GM18873 (cell line): ENCODE measurements around the gene RNASE13.
"Not testable (repeated sequence)": the region's sequence is repeated elsewhere in the genome, so short reads cannot be mapped to it uniquely, and the experiment has no call there.

Experiments used
- ATAC-seq: cut with Tn5 transposase; IDR thresholded peaks from one replicate; pipeline ENCODE4 v1.9.1; 2021; ENCODE audit warnings: mild to moderate bottlenecking, moderate library complexity, moderate number of reproducible peaks; ENCODE audit not compliant: unreplicated experiment, low FRiP score

RNASE13 gene

DNA sequence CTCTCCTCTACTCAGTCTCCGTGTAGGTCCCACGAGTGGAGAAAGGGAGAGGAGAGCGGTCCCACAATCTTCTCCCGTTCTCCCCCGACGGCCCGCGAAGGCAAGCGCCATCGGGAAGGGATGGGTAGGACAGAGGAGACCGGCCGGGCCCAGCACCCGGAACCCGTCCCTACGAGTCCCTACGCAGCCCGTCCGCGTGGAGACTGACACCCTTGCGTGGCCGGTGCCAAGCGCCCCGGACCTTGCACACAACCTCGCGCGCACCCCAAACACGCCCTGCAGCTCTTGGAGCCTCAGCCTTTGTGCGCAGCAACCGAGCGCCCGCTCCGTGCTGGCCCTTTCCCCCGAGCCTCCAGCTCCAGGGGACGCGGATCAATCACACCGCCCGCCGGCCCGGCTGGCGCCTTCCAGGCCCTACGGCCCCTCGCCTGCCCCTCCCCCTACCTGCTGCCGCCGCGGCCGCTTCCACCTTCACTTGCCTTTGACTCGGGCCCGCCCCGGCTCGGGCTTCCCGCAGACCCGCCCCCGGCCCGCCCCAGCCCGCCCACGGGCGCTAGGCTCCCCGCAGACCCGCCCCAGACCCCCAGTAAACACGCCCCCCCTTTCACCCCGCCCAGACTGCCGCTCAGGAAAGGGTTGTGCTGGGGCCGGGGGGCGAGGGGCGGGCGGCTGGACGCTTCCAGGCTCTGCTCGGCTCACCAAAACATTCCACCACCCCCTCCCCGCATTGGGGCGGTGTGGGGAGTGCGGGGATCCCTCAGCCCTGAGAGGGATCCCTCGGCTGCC, 9.8 kb downstream of the RNASE13 start, which contains the start of gene NDRG2:
NDRG2 (minus strand) TSS at position 477 of the 786 bp plus-strand sequence. CDS start 1,746 bp downstream, outside the sequence.
- ATAC-seq = no peak

DNA sequence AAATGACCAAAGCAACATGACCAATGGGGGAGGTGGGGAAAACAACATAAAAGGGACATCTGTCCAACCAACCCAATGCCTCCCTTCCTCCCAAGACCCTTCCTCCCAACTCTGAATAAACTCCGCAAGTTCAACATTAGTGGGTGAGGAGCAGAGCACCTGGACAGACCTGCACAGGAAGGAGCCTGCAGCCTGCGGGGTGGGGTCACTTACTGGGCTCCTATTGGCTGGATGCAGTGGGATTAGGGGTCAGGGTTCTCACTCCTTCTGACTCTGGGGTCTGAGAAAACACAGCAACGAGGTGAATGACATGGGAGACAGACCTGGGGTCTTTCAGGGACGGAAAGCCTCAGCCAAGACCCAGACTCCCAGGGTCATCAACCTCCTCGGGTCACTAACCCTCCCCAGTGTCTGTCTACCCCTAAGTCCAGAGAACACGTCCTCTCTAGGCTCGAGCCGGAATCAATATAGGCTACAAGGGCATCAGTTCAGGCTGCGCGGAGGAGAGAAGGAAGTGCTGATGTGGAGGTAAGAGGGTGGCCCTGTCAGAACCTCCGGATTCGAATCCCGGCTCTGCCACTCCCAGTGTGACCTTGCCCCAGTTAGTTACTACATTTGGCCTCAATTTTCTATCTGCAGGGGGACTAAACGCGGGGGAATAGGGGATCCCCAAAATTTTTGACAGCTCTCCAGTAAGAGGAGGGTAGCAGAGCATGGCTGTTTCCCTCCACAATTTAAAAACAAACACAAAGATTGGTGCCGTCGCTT, 10.6 kb downstream of the RNASE13 start:
- ATAC-seq = no peak

DNA sequence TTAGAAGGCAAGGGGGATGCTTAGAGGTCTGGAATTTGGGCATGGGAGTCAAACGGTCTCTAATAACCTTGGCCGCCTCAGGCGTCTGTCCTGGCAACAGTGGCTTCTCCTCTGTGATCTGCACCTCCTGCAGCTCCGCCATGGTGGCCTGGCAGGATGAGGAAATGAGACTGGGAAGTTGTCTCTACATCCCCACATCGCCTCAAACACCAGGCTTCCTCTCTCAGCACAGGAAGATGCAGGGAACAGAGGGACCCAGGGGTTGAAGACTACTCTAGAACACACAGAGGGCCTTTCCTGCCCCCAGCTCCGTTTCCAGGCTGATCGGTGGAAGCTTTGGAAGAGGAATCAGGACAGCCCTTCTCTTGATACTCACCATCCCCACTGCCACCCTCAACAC, 11.4 kb downstream of the RNASE13 start:
- ATAC-seq = no peak

DNA sequence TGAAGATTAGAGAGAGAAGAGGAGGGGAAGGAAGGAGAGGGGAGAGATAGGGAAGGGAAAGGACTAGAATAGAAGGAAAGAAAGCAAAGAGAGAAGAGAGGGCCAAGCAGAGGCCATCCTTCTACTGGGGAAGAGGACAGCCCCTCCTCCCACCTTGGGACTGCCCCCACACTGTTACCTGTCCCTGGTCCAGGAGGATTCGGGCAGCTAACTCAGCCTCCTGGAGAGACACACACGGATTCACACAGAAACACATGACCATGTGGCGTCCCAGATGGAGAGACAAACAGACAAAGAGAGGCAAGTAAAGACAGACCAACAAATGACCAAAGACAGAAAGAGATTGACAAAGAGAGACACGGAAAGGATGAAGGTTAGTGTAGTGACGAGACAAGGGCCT, 11.9 kb downstream of the RNASE13 start:
- ATAC-seq = no peak

DNA sequence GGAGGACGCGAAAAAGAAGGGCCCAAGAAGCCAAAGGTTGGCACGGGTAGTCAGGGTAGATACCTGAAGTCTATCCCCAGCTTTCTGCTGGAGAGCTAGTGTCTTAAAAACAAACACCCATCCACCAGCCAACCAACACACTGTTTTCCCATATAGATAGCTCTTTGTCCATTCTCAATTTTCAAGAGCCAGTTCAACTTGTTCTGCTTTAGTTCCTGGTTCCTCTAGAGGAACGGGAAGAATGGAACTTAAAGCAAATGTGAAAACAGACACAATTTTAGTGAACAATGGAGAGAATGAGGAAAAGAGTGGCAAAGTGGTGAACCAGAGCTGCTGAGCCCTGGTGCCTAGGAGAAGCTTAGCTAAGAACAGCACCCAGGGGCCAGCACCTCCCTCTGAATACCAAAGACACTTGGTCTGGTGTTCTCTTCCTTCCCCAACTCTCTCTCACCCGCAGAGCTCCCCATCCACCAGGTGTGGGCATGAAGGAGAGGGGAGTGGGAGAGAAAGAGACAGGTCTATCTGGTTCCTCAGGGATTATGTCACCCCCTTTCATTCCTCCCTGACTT, 13.5 kb downstream of the RNASE13 start:
- ATAC-seq = no peak

DNA sequence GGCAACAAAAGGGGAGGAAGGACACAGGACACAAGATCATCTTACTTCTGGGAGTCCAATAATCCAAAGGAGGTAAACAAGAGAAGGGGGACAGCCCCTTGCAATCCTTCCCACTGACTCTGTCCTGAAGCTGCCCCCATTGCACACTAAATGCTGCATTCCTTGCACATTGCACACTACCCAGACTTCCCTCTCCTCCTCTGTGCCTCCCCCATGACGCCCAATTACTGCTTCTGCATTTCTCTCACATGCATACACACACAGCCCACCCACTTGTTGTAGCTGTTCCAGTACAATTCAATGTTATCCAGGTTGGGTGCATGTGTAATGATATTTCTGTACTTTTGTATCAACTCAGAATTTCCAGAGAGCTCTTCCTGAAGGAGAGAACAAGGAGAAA, 15.2 kb downstream of the RNASE13 start:
- ATAC-seq = no peak

DNA sequence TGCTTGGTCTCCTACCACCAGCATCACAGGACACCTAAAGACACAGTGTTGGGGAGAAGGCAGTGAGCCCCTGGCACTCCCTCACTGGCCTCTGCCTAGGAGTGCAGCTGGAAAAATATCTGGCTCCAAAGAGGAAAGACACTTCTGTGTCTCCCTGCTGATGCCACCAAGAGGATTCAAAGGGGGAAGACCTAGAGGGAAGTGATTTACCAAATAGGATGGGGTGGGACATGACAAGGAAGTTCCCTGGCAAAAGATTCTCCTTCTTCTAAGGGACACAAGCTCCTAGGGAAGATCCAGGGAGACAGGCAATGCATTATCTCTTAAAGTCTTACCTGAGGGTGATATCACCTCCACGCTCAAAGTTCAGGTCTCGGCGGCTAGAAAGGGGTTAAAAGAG, 15.8 kb downstream of the RNASE13 start:
- ATAC-seq = no peak

DNA sequence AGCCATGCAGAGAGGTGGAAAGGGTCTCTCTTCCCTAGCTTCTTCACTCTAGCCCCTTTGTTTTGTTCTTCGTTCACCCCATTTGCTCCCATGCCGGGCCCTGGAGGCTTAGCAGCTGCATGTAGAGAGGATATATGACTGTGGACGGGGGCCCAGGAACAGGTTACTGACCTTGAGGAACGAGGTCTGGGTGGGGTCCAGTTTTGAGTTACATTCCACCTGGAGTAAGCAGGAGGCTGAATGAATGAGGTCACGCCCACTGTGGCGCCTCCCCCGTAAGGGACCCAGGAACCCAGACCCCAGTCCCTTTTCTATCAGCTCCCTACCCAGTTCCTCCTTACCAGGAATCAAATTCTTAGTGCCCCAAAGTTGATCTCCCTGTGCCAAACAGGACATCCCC, 16.3 kb downstream of the RNASE13 start:
- ATAC-seq = no peak

DNA sequence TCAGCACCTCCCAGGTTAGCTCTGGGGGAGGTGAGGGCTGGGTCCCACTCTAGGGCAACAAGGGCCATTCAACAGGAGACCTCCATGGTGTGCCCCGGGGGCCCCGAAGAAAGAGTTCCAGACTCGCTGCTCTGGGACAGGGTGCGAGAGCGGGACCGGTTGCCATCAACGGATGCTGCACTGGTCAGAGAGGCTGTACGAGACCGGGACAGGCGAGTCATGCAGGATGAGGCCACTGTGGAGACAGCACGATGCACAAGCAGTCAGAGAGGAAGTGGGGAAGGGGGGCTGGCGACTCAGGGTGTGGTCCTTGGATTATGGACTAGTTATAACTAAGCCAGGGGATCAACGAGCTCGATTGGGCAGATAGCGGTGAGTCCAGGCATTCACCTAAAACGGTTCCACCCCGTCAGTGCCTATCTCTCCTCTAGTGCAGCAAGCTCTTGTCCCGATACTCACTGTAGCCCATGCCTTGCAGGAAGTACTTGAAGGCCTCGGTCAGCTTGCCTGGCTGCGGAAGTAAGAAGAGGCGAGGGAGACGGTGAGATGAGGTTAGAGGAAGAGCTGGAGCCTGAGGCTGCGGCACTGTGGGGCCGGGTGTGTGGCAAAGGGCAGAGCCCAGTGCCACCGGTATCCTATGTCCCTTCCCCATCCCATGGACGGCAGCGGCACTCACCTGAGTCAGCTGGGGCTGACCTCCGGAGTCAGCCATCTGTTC, 16.9 kb downstream of the RNASE13 start:
- ATAC-seq = no peak

DNA sequence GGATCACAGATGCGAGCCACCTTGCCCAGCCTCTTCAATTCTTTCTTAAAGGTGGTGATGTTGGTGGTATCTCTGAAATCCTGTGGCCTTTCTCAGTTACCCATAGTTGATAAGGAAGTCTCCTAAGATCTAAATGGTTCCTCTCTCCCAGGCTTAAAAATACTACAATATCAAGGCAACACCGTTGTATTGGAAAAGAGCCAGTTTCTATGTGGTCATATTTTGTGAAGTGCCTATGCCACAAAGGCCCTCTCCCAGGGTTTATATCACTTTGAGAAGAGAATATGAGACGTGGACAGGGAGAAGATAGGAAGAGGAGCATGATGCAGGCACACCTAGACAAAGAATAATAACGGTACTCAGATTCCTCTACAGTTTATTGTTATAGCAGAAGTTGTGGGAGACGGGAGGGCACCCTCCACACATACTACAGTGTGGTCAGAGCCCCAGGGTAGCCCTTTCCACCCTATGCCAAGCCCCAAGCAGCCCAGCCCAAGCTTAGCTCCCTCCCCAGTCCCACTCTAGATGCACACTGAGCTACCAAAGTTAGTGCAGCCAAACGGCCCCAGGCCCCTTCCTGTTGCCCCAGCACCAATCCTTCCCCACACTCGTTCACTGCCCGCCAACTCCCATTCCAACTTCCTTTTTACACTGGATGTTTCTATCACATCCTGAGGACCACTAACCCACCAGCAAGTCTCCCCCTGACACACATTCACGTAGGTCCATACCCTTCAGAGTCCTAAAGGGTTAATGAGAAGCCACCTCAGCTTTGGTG, 18.0 kb downstream of the RNASE13 start:
- no peak for ATAC-seq

DNA sequence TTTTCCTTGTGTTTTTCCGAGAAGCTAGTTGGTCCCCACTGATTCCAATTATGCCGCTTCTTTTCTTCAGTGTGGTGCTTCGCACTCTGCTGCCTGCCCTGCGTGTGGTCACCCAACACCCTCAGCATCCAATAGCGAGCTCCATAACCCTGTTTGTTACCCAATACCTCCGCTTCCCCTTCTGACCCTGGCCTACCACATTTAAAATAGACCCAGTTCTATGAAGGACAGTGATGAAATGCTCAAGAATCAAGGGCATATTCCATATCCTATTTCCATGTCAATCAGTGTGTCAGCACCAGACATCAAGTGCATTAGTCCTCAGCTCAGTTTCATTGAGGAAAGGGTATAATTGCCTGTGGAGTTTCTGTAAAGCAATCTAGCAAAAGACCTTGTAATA, 19.3 kb downstream of the RNASE13 start:
- ATAC-seq = no peak

DNA sequence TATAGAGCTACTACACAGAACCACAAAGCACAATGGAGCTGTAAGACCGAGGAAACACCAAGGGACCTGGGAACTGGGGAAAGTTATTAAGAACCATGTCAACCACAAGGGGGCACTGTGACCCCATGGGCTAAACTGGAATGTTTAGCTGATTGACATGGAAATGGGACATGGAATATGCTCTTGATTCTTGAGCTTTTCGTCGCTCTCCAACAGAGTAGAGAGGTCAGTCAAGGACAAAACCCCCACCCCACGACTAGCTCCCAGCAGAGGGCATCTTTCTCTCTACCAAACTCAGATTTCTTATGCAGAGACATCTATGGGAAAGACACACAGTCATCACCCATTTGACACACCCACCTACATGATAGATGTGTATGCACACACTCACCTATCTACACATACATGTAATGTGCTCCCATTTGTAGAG, 19.8 kb downstream of the RNASE13 start:
- ATAC-seq = no peak

DNA sequence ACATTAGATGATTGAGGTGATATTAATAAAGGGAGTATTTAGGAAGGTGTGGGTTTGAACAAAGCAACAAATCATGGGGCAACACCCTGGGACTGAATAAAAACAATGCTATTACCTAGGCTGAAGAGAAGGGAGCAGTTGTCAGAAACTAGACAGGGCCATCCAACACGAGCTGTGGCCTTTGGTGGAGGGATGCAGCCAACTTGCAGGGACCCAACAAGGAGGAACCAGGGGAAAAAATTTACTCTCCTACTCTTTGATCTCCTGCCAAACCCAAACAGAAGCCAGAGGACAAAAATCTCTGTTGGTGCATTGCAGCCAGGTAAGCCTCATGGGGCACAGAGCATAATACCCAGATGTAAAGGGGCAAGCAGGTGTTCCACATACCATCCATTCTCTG, 23.5 kb downstream of the RNASE13 start:
- no peak for ATAC-seq

DNA sequence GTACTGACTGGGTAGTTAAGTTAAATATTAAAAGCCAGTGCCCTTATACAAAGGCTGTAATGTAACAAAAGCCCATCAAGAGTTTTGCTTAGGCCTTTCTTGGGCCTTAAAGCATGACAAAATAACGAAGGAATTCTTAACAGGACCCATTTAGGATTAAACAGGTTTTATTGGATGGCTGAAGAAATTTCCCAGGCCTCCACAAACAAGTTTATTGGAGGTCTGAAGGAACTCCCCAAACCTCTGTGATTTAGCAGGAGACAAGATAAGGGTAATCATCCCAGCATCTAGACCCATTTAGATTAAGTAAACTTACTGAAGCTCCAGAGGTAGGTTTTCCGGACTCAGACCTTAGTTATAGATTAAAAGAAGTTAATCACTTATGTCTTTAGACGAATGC, 24.9 kb downstream of the RNASE13 start:
- not testable (repeated sequence) for ATAC-seq

DNA sequence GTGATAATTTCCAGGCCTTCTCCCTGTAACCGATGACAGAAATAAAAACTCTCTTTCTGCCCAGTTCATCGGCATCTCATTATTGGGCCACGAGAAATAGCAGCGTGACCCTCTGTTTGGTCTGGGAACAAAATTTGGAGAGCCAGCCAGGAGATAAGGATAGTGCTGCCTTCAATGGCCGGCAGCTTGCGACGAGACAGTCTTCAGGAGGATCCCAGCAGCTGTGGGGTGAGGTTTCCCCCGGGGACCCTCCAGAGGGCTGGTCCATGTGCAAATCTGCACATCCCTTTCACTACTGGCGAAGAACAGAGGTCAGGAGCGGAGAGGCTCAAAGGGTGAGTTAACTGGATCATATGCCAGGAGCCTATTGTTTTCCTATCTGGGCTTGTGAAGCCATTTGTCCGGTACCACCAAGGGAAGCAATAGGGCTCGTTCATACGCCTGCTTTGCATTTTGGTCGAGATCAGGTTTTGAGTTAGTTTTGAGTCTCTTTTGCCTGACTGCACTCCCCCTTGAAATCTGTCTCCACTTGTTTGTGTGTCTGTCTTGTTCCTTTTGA, 30.7 kb downstream of the RNASE13 start:
- ATAC-seq = no peak

DNA sequence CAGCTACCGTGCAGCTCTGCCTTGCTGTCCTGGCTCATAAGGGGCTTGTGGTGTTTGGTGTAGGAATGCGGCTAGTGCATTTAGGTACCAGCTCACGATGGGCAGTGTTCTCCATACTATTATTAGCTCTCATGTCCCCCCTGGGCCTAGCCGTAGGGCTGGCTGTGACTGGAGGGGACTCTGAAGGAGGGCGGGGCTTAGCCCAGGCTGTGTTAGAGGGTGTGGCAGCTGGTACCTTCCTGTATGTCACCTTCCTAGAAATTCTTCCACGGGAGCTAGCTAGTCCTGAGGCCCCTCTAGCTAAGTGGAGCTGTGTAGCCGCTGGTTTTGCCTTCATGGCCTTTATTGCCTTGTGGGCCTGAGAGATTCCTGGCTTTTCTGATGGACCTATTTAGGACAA, 33.4 kb downstream of the RNASE13 start:
- ATAC-seq = no peak

DNA sequence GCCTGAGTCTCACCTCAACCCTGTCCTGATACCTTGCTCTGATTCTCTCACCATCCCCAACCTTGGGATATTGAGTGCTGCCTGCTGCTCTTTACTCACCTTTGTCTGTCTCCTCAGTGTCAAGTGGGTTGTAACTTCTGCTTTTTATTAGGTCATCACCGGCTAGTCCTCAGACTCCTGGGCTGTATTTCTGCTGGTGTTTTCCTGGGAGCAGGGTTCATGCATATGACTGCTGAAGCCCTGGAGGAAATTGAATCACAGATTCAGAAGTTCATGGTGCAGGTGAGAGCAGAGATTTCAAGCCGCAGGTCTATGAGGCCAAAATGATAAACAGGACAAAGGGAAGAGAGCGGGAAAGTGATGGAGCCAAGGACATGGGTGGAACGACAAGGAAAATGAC, 35.0 kb downstream of the RNASE13 start:
- no peak for ATAC-seq

DNA sequence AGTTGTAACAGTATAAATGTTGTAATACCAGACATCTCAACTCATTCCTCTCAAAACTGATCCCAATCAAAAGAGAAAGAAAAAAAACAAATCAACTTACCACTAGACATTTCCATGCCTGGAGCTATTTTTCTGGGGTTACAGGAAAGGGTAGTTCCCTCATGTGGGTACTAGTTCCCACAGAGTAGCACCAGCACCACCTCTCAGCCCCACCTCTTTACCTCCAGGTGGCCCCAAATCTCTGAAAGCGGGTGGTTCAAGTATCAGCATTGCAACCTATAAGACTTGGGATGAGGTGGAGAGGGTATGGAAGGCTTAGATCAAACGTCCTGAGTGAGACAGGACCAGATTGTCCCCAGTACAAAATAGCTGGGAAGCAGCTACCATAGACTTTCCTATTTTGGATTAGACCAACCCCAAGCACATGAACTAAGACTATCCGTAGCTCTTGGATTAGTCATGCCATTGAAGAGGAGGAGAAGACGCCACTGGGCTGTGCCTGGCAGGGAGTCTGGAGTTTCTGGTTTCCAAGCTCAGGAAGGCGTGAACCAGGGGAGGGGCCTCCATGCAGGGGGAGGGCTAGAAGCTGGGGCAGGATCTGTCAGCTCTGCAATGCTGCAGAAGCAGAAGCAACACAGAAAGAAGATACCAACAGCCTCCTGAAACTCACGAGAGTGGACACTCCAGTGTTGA, 35.8 kb downstream of the RNASE13 start, which contains the start of gene SLC39A2:
SLC39A2 (plus strand) TSS at position 620 of the 693 bp plus-strand sequence. CDS start 154 bp downstream, outside the sequence.
- no peak for ATAC-seq

DNA sequence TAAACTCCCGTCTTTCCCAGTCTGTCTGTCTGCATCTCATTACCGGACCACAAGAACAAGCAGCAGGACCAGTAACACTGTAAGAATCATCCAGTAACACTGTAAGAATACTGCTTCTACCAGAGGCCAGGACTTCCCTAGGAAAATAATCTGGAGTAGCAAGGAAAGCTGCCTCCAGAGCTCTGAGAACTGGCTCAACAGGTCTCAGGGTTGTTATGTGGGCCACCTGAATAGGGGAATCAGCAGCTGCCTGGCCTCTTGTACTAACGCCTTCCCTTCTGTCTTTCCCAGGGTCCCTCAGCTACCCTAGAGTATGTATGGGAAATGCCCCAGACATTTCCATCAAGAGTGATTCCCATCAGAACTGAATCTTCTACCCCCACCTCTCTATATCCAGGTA, 36.5 kb downstream of the RNASE13 start:
- ATAC-seq = no peak
